DND-41 (cell line): ENCODE results near the gene TBC1D20.

Experiments
- ATAC-seq: fragments of 200-7000 bp; cut with Tn5 transposase; 3 replicates; pipeline ENCODE4 v1.9.1; 2021; ENCODE audit warnings: low read depth; ENCODE audit not compliant: insufficient read depth
- DNase-seq: peaks from one replicate; pipeline ENCODE4 v3.0.0-alpha.2; 2020
- H2AFZ ChIP-seq: 2 replicates; pipeline ENCODE4 v1.6.0; 2012; ENCODE audit warnings: low read depth, low read length
- H3K27ac ChIP-seq: 2 replicates; pipeline ENCODE4 v1.5.1; 2012; ENCODE audit warnings: low read length, inconsistent platforms
- H3K27me3 ChIP-seq: fragments of 200-600 bp; sonication (generic); 2 replicates; pipeline ENCODE4 v1.6.0; 2012; ENCODE audit warnings: low read length, mild to moderate bottlenecking, inconsistent platforms; ENCODE audit not compliant: insufficient read depth, poor library complexity
- H3K36me3 ChIP-seq: 2 replicates; pipeline ENCODE4 v1.5.1; 2012; ENCODE audit warnings: low read length, inconsistent platforms; ENCODE audit not compliant: insufficient read depth
- H3K4me1 ChIP-seq: 2 replicates; pipeline ENCODE4 v1.5.1; 2012; ENCODE audit warnings: mild to moderate bottlenecking, low read length; ENCODE audit not compliant: insufficient read depth
- H3K4me2 ChIP-seq: 2 replicates; pipeline ENCODE4 v1.6.0; 2012; ENCODE audit warnings: mild to moderate bottlenecking, moderate library complexity, low read length, inconsistent platforms; ENCODE audit not compliant: insufficient read depth
- H3K4me3 ChIP-seq, 2 experiments: fragments of 200-600 bp in 1 of 2; shearing (Covaris generic) in 1 of 2; 2 replicates each; pipeline ENCODE4 v1.5.1; 2012 to 2016; ENCODE audit warnings: inconsistent platforms in 2 of 2, low read length in 2 of 2, mild to moderate bottlenecking in 2 of 2, low read depth in 1 of 2, moderate library complexity in 1 of 2
- H3K79me2 ChIP-seq: 2 replicates; pipeline ENCODE4 v1.6.0; 2012; ENCODE audit warnings: low read length, inconsistent platforms; ENCODE audit not compliant: insufficient read depth
- H3K9ac ChIP-seq: 2 replicates; pipeline ENCODE4 v1.6.0; 2012; ENCODE audit warnings: low read depth, mild to moderate bottlenecking, inconsistent platforms, low read length, moderate library complexity
- H3K9me3 ChIP-seq: 2 replicates; pipeline ENCODE4 v1.5.1; 2012; ENCODE audit warnings: low read length, moderate library complexity, mild to moderate bottlenecking, inconsistent platforms; ENCODE audit not compliant: insufficient read depth, severe bottlenecking
- H4K20me1 ChIP-seq: 2 replicates; pipeline ENCODE4 v1.6.0; 2012; ENCODE audit warnings: low read length; ENCODE audit not compliant: insufficient read depth
- CTCF ChIP-seq: IDR thresholded peaks from 2 replicates; pipeline ENCODE4 v1.5.1; 2012; ENCODE audit warnings: borderline replicate concordance, low read length, moderate library complexity, mild to moderate bottlenecking; ENCODE audit not compliant: poor library complexity, severe bottlenecking; ENCODE audit errors: extremely low read depth
- EZH2 ChIP-seq: IDR thresholded peaks from 3 replicates; pipeline ENCODE4 v1.6.1; 2012; ENCODE audit warnings: borderline replicate concordance, low read depth, mild to moderate bottlenecking, moderate library complexity, low read length, inconsistent platforms; ENCODE audit not compliant: severe bottlenecking

Gene TBC1D20

GRCh38 chr20:461254-462198, 807 bp downstream of the TBC1D20 start:
- Histone ChIP-seq H3K36me3 (no peaks in the 10 kb centered on the region; the same call in 1 of the 2 replicates), H3K9me3 (no peaks in the 10 kb centered on the region), H3K9ac (peak overlapping the region; percentile 70), H3K4me1 (peaks cover 36% of the 10 kb centered on the region), H3K79me2 (peaks cover 56% of the 10 kb centered on the region), H4K20me1 (peaks cover 48% of the 10 kb centered on the region), H3K27ac (peak overlapping the region; percentile 79), H3K27me3 (no peaks in the 10 kb centered on the region), H3K4me2 (peak overlapping the region; percentile 90), H2AFZ (peak overlapping the region; percentile 65), H3K4me3 (peak overlapping the region; percentile 60 to 78; a peak in 3 of 4 replicates)
- ATAC-seq: peak; percentile 57
- TF ChIP-seq CTCF (no peak), EZH2 (no peak)
- peak; percentile 61 for DNase-seq

GRCh38 chr20:460707-461106, 1.6 kb downstream of the TBC1D20 start:
- H3K79me2 ChIP-seq: peaks cover 64% of the 10 kb centered on the region
- no peak for TF ChIP-seq CTCF
- no peak for TF ChIP-seq EZH2

GRCh38 chr20:460180-460579, 2.2 kb downstream of the TBC1D20 start:
- H3K9ac ChIP-seq: peak overlapping the region; percentile 70
- no peak for ATAC-seq
- no peaks in the 10 kb centered on the region; the same call in 1 of the 2 replicates for H3K36me3 ChIP-seq
- peaks cover 36% of the 10 kb centered on the region for H3K4me1 ChIP-seq
- H3K79me2 ChIP-seq: peaks cover 68% of the 10 kb centered on the region
- TF ChIP-seq CTCF (no peak), EZH2 (no peak)
- no peak for DNase-seq
- H3K27me3 ChIP-seq: no peaks in the 10 kb centered on the region
- no peak overlapping the region for H2AFZ ChIP-seq
- H3K4me3 ChIP-seq: peak overlapping the region in 1 of 2 experiments; percentile 78; a peak in 2 of 4 replicates
- H4K20me1 ChIP-seq: peaks cover 56% of the 10 kb centered on the region
- peak overlapping the region; percentile 90 for H3K4me2 ChIP-seq
- H3K27ac ChIP-seq: no peak overlapping the region
- no peaks in the 10 kb centered on the region for H3K9me3 ChIP-seq

More at GRCh38 chr20:460707-461106, 1.6 kb downstream of the TBC1D20 start:
- H3K36me3 ChIP-seq: no peaks in the 10 kb centered on the region; the same call in 1 of the 2 replicates
- no peaks in the 10 kb centered on the region for H3K9me3 ChIP-seq
- H3K4me2 ChIP-seq: peak overlapping the region; percentile 90
- no peaks in the 10 kb centered on the region for H3K27me3 ChIP-seq
- H2AFZ ChIP-seq: no peak overlapping the region
- no peak overlapping the region for H3K27ac ChIP-seq
- H3K4me3 ChIP-seq: peak overlapping the region; percentile 2 to 78; a peak in 3 of 4 replicates
- H4K20me1 ChIP-seq: peaks cover 54% of the 10 kb centered on the region
- peaks cover 36% of the 10 kb centered on the region for H3K4me1 ChIP-seq
- DNase-seq (no peak), ATAC-seq (no peak)
- H3K9ac ChIP-seq: peak overlapping the region; percentile 70
